IMR-90 (cell line): ENCODE measurements around the gene FUT1. TPM values are rescaled to one million over a fixed set of nuclear protein-coding genes. Genes with fewer than 3 reads are reported as not detected.

Source experiments
- ATAC-seq: fragments of 200-7000 bp; cut with Tn5 transposase; 2 replicates; pipeline ENCODE4 v1.9.1; 2020; ENCODE audit warnings: low read depth, mild to moderate bottlenecking, moderate library complexity
- BruUV-seq: library from RNA; stranded (reverse); fragments of 400-500 nt; replicated peaks from 2 replicates; lab custom pipeline; 2021; lab: Mats Ljungman, UMichigan
- CTCF ChIA-PET: fragments of 300-600 bp; formaldehyde crosslinking; extraction: SDS; loops from one replicate; lab custom pipeline; 2021; ENCODE audit warnings: antibody characterized with exemption; lab: Yijun Ruan, JAX
- POLR2A ChIA-PET: fragments of 300-600 bp; sonication (Branson Sonifier 250); formaldehyde crosslinking; loops from one replicate; lab custom pipeline; 2022; ENCODE audit warnings: antibody characterized with exemption; ENCODE audit not compliant: unreplicated experiment; lab: Charles Lee
- DNase-seq: peaks from one replicate; pipeline ENCODE4 v3.0.0; 2013
- H2AFZ ChIP-seq: replicated peaks from 2 replicates; pipeline ENCODE3; 2013; ENCODE audit warnings: low read length, mild to moderate bottlenecking; ENCODE audit not compliant: poor library complexity
- H2AK5ac ChIP-seq: 2 replicates; pipeline ENCODE4 v1.6.1; 2013; ENCODE audit warnings: low read depth, low read length, inconsistent platforms
- H2AK9ac ChIP-seq: replicated peaks from 2 replicates; pipeline ENCODE3; 2013; ENCODE audit warnings: mild to moderate bottlenecking, low read depth, low read length, moderate library complexity; ENCODE audit not compliant: poor library complexity
- H2BK120ac ChIP-seq: 2 replicates; pipeline ENCODE4 v1.6.1; 2013; ENCODE audit warnings: low read depth, low read length, inconsistent platforms
- H2BK15ac ChIP-seq: 3 replicates; pipeline ENCODE4 v1.6.1; 2013; ENCODE audit warnings: low read depth, low read length, inconsistent platforms
- H2BK20ac ChIP-seq: 2 replicates; pipeline ENCODE4 v1.6.1; 2013; ENCODE audit warnings: low read depth, mild to moderate bottlenecking, inconsistent platforms, low read length, moderate library complexity
- H2BK5ac ChIP-seq: 2 replicates; pipeline ENCODE4 v1.6.1; 2013; ENCODE audit warnings: mild to moderate bottlenecking, low read depth, low read length, inconsistent platforms; ENCODE audit not compliant: poor library complexity, severe bottlenecking
- H3K14ac ChIP-seq: replicated peaks from 2 replicates; pipeline ENCODE4 v1.6.1; 2013; ENCODE audit warnings: low read depth, low read length, inconsistent platforms
- H3K18ac ChIP-seq: 2 replicates; pipeline ENCODE4 v1.6.1; 2013; ENCODE audit warnings: low read depth, low read length, control low read depth
- H3K23ac ChIP-seq: 2 replicates; pipeline ENCODE4 v1.6.1; 2013; ENCODE audit warnings: low read depth, low read length, inconsistent platforms
- H3K27ac ChIP-seq: 2 replicates; pipeline ENCODE4 v1.5.1; 2013; ENCODE audit warnings: mild to moderate bottlenecking, control low read depth, low read length; ENCODE audit not compliant: insufficient read depth
- H3K27me3 ChIP-seq: 2 replicates; pipeline ENCODE4 v1.6.1; 2013; ENCODE audit warnings: low read length; ENCODE audit not compliant: control insufficient read depth, insufficient read depth
- H3K36me3 ChIP-seq: 2 replicates; pipeline ENCODE4 v1.6.1; 2013; ENCODE audit warnings: low read length, mixed read lengths; ENCODE audit not compliant: control insufficient read depth, insufficient read depth
- H3K4ac ChIP-seq: 2 replicates; pipeline ENCODE4 v1.6.1; 2013; ENCODE audit warnings: low read depth, low read length, inconsistent platforms
- H3K4me1 ChIP-seq: 2 replicates; pipeline ENCODE4 v1.6.1; 2013; ENCODE audit warnings: low read length, mixed read lengths; ENCODE audit not compliant: control insufficient read depth, insufficient read depth
- H3K4me2 ChIP-seq: 2 replicates; pipeline ENCODE4 v1.6.1; 2013; ENCODE audit warnings: low read depth, mild to moderate bottlenecking, control low read depth, low read length, moderate library complexity
- H3K4me3 ChIP-seq: 2 replicates; pipeline ENCODE4 v1.5.1; 2013; ENCODE audit warnings: low read depth, mild to moderate bottlenecking, control low read depth, low read length, moderate library complexity; ENCODE audit not compliant: insufficient read depth
- H3K56ac ChIP-seq: 2 replicates; pipeline ENCODE4 v1.6.1; 2013; ENCODE audit warnings: low read length, inconsistent platforms; ENCODE audit not compliant: insufficient read depth; ENCODE audit errors: extremely low read depth
- H3K79me1 ChIP-seq, 2 experiments: 2 replicates each; pipeline ENCODE4 v1.6.1; 2013; ENCODE audit warnings: low read length in 2 of 2, inconsistent platforms in 1 of 2, low read depth in 1 of 2
- H3K9ac ChIP-seq: 2 replicates; pipeline ENCODE4 v1.6.1; 2013; ENCODE audit warnings: low read depth, low read length, control low read depth
- H3K9me1 ChIP-seq: 2 replicates; pipeline ENCODE4 v1.6.1; 2013; ENCODE audit warnings: low read length, inconsistent platforms; ENCODE audit not compliant: insufficient read depth
- H3K9me3 ChIP-seq: 2 replicates; pipeline ENCODE4 v1.6.1; 2013; ENCODE audit warnings: low read length; ENCODE audit not compliant: control insufficient read depth, insufficient read depth
- H4K20me1 ChIP-seq: 2 replicates; pipeline ENCODE4 v1.6.1; 2013; ENCODE audit warnings: low read length, inconsistent platforms; ENCODE audit not compliant: insufficient read depth
- H4K5ac ChIP-seq: 2 replicates; pipeline ENCODE4 v1.6.1; 2013; ENCODE audit warnings: mild to moderate bottlenecking, low read depth, low read length, control low read depth
- H4K8ac ChIP-seq, 2 experiments: 2 replicates each; pipeline ENCODE4 v1.6.1; 2013; ENCODE audit warnings: low read depth in 2 of 2, low read length in 2 of 2, control low read depth in 1 of 2, inconsistent platforms in 1 of 2
- H4K91ac ChIP-seq: 2 replicates; pipeline ENCODE4 v1.6.1; 2013; ENCODE audit warnings: low read depth, low read length, inconsistent platforms; ENCODE audit not compliant: insufficient read depth
- BHLHE40 ChIP-seq: fragments of 150-350 bp; IDR thresholded peaks from 2 replicates; pipeline ENCODE4 v1.6.1; 2016; ENCODE audit warnings: mild to moderate bottlenecking, low read depth, low read length
- CEBPB ChIP-seq: IDR thresholded peaks from 2 replicates; pipeline ENCODE4 v1.6.1; 2012; ENCODE audit warnings: low read depth, low read length, improper control_type of control experiment
- CTCF ChIP-seq: conservative IDR thresholded peaks from 2 replicates; pipeline ENCODE4 v1.5.1; 2012; ENCODE audit warnings: mild to moderate bottlenecking, low read depth, low read length, improper control_type of control experiment
- ELK1 ChIP-seq: fragments of 150-350 bp; IDR thresholded peaks from 2 replicates; pipeline ENCODE4 v1.6.1; 2016; ENCODE audit warnings: low read depth, mild to moderate bottlenecking, low read length, moderate library complexity, borderline replicate concordance
- FOS ChIP-seq: fragments of 150-350 bp; IDR thresholded peaks from 2 replicates; pipeline ENCODE4 v1.6.1; 2016; ENCODE audit warnings: low read depth, low read length
- MAZ ChIP-seq: IDR thresholded peaks from 2 replicates; pipeline ENCODE4 v1.6.1; 2012; ENCODE audit warnings: low read depth, mild to moderate bottlenecking, low read length, improper control_type of control experiment, moderate library complexity, borderline replicate concordance
- MXI1 ChIP-seq: IDR thresholded peaks from 2 replicates; pipeline ENCODE4 v1.6.1; 2012; ENCODE audit warnings: low read depth, mild to moderate bottlenecking, low read length, moderate library complexity, borderline replicate concordance
- NFE2L2 ChIP-seq: fragments of 150-350 bp; IDR thresholded peaks from 2 replicates; pipeline ENCODE4 v1.6.1; 2016; ENCODE audit warnings: low read depth, mild to moderate bottlenecking, low read length
- POLR2A ChIP-seq: IDR thresholded peaks from 2 replicates; pipeline ENCODE4 v1.6.1; 2012; ENCODE audit warnings: mild to moderate bottlenecking, low read depth, low read length
- RAD21 ChIP-seq: IDR thresholded peaks from 2 replicates; pipeline ENCODE4 v1.6.1; 2012; ENCODE audit warnings: low read length, improper control_type of control experiment
- RCOR1 ChIP-seq: IDR thresholded peaks from 2 replicates; pipeline ENCODE4 v1.6.1; 2012; ENCODE audit warnings: mild to moderate bottlenecking, low read length, improper control_type of control experiment; ENCODE audit not compliant: insufficient replicate concordance
- RFX5 ChIP-seq: IDR thresholded peaks from 2 replicates; pipeline ENCODE4 v1.8.0; 2012; ENCODE audit warnings: low read depth, mild to moderate bottlenecking, low read length, moderate library complexity
- SMC3 ChIP-seq: fragments of 150-350 bp; IDR thresholded peaks from 2 replicates; pipeline ENCODE4 v1.6.1; 2016; ENCODE audit warnings: low read depth, mild to moderate bottlenecking, antibody characterized with exemption, low read length, moderate library complexity
- USF2 ChIP-seq: fragments of 150-350 bp; IDR thresholded peaks from 2 replicates; pipeline ENCODE4 v1.6.1; 2017; ENCODE audit warnings: mild to moderate bottlenecking, antibody characterized with exemption, low read length, low read depth
- WGBS, 2 experiments: methylation state at CpG; one replicate each; pipeline versions ENCODE4 v1.1.5 to v1.1.7; 2013; ENCODE audit warnings: missing lambda C conversion rate in 2 of 2; ENCODE audit not compliant: insufficient read length in 1 of 2; ENCODE audit errors: extremely low coverage in 2 of 2; 5-methylcytosine and 5-hydroxymethylcytosine counted together
- dilution Hi-C: fragments of 300-500 bp; cut with HindIII; formaldehyde crosslinking; loops from one replicate; pipeline ENCODE4 v1.14.3; 2018; ENCODE audit warnings: low sequenced_read_pairs; ENCODE audit not compliant: unreplicated experiment
- in situ Hi-C: fragments of 300-500 bp; cut with MboI; formaldehyde crosslinking; loops from 3 replicates; pipeline ENCODE4 v1.14.3; 2019; ENCODE audit warnings: low sequenced_read_pairs, inconsistent platforms, mixed read lengths
- intact Hi-C: fragments of 100-400 bp; cut with micrococcal nuclease; formaldehyde crosslinking; loops from 2 replicates; pipeline ENCODE4 v1.10.0; 2022
- polyA plus RNA-seq, 3 experiments: library from polyadenylated mRNA; depleted of rRNA; stranded (reverse); fragments of >200 nt; gene quantifications; 2 replicates each; pipeline ENCODE4 v1.2.3, GENCODE V29; 2012; ENCODE audit warnings: low replicate concordance in 1 of 3
- total RNA-seq: library from RNA; depleted of rRNA; stranded (reverse); fragments of >200 nt; gene quantifications from 2 replicates; pipeline ENCODE4 v1.2.3, GENCODE V29; 2012

Gene FUT1
- total and polyA plus RNA-seq, 2 of the 4 experiments (the other 2 are of a cell fraction): 0.09 to 0.18 TPM

- CTCF ChIA-PET: no interaction called here
- 81% methylated on average over 14 of the region's 33 CpGs; no CpG with 5 or more reads in 1 of the 2 experiments for WGBS, 2 experiments
- TF ChIP-seq USF2 (no peak), RFX5 (no peak), RCOR1 (no peak), MXI1 (no peak), POLR2A (no peak), BHLHE40 (no peak), NFE2L2 (no peak), FOS (no peak), CEBPB (no peak), SMC3 (no peak), RAD21 (no peak), MAZ (no peak), ELK1 (no peak), CTCF (no peak)
These were observed 32.9 kb downstream of the FUT1 start, which contains the start of gene MAMSTR for GRCh38 chr19:48719263-48720171. MAMSTR (minus strand) TSS chr19:48719725; CDS start chr19:48719031, 694 bp downstream.

More at GRCh38 chr19:48719263-48720171, 32.9 kb downstream of the FUT1 start, which contains the start of gene MAMSTR:
- H4K91ac ChIP-seq: peak within 1 kb of the TSS; percentile 35; the same call in 1 of the 2 replicates
- H3K14ac ChIP-seq: peak within 1 kb of the TSS; percentile 43; the same call in 1 of the 2 replicates
- in situ Hi-C loops (no loop called here), dilution Hi-C loops (no loop called here), intact Hi-C loops (no loop called here)
- POLR2A ChIA-PET: no interaction called here
- H3K9ac ChIP-seq: no peak within 1 kb of the TSS
- peak within 1 kb of the TSS; percentile 10 for H2BK5ac ChIP-seq
- no peak within 1 kb of the TSS for H3K4me3 ChIP-seq
- no peak within 1 kb of the TSS for H3K27ac ChIP-seq
- H3K56ac ChIP-seq: no peak within 1 kb of the TSS
- H3K9me3 ChIP-seq: no peaks in the 10 kb centered on the region
- peaks cover 4 to 19% of the 10 kb centered on the region in 2 experiments; a peak in 3 of 4 replicates for H3K79me1 ChIP-seq
- H2BK15ac ChIP-seq: no peak within 1 kb of the TSS; the same call in 2 of the 3 replicates
- no TSS peak for BruUV-seq
- peak within 1 kb of the TSS; percentile 30 for H3K4me2 ChIP-seq
- ATAC-seq (no peak), DNase-seq (no peak)
- no peak within 1 kb of the TSS; the same call in 1 of the 2 replicates for H2AK5ac ChIP-seq
- H3K4ac ChIP-seq: peak within 1 kb of the TSS; percentile 60
- peak within 1 kb of the TSS; percentile 44 to 95 for H4K8ac ChIP-seq
- H2AK9ac ChIP-seq: peak within 1 kb of the TSS; percentile 21
- peaks cover 8% of the 10 kb centered on the region for H3K9me1 ChIP-seq
- no peak within 1 kb of the TSS for H3K23ac ChIP-seq
- H2BK120ac ChIP-seq: 0 out of 2 replicates have a peak within 1 kb of the TSS, but pooled peaks have one; percentile 34
- H2AFZ ChIP-seq: peak within 1 kb of the TSS; percentile 97
- peak within 1 kb of the TSS; percentile 17 for H4K5ac ChIP-seq
- peaks cover 10% of the 10 kb centered on the region for H3K4me1 ChIP-seq
- H4K20me1 ChIP-seq: no peaks in the 10 kb centered on the region
- no peaks in the 10 kb centered on the region for H3K36me3 ChIP-seq
- no peak within 1 kb of the TSS for H3K18ac ChIP-seq
- no peaks in the 10 kb centered on the region for H3K27me3 ChIP-seq
- H2BK20ac ChIP-seq: no peak within 1 kb of the TSS
